GM18508 (cell line): Measurements from ENCODE around the gene NPTN.
"Not testable (repeated sequence)": the region's sequence is repeated elsewhere in the genome, so short reads cannot be mapped to it uniquely, and the experiment has no call there.

Source experiments
- ATAC-seq: cut with Tn5 transposase; IDR thresholded peaks from one replicate; pipeline ENCODE4 v1.9.1; 2021; ENCODE audit warnings: moderate number of reproducible peaks; ENCODE audit not compliant: insufficient read depth, unreplicated experiment

NPTN gene

GRCh38 chr15:73602446-73602843 is 30.7 kb downstream of the NPTN start:
- ATAC-seq = no peak

- ATAC-seq = no peak
Observed at GRCh38 chr15:73601451-73602445, 31.4 kb downstream of the NPTN start.

DNA sequence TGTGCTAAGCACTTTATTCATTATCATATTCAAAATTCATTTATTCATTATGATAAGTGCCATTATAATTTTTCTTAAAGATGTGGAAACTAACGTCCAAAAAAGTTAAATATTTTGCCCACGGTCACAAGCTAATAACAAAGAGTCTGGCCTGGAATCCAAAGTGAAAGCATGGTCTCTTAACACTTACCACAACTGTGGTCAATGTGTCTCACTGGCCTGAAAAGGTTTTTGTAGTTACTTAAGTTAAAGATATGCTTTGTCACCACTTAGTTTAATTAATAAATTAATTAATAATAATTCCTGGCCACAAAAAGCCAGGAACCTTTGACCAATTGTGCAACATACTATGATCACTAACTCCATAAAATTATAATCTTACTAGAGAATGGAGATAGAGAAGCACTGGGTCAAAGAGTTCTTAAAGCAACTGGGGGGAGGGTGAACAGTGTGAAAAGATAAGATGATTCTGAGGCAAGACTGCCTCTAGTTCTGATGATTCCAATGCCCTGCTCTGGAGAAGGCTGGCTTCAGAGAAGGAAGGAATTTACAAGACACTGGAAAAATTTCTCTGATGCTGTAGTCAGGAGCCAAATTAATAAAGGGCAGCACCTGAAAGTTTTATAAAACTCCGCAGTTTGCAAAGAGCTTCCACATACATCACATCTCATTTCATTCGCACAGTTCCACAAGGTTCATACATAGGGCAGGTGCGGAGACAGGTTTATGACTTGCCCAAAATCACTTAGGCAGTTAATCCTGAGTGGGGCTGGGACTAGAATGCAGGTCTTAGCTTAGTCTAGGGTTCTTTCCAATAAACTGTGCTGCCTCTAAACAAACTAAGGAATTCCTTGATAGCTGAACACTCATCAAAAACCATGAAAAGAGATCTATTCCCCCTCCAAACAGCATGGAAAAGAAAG is 32.5 kb downstream of the NPTN start:
- ATAC-seq = no peak

DNA sequence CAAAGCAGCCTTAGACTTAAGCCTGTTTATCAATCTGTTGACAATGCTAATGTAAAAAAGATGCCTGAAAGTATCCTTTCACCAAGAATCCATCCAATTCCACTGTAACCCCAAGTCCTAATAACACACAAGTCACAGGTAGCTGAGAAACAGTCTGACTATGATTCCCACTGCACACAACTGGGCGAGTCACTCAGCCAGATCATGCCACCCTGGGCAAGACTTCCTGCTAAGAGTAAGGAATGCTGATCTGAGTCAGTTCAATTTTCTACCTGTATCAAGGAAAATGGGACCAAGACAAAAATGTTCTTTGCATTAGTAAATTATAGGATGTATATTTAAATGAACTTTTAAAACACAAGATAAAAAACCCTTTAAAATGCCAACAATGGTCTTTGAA is 33.3 kb downstream of the NPTN start:
- no peak for ATAC-seq

- no peak for ATAC-seq
Observed at GRCh38 chr15:73598530-73599160, 34.5 kb downstream of the NPTN start.

GRCh38 chr15:73597036-73597638 is 36.1 kb downstream of the NPTN start:
- no peak for ATAC-seq

- ATAC-seq = no peak
Observed at GRCh38 chr15:73596174-73596573, 37.0 kb downstream of the NPTN start.

DNA sequence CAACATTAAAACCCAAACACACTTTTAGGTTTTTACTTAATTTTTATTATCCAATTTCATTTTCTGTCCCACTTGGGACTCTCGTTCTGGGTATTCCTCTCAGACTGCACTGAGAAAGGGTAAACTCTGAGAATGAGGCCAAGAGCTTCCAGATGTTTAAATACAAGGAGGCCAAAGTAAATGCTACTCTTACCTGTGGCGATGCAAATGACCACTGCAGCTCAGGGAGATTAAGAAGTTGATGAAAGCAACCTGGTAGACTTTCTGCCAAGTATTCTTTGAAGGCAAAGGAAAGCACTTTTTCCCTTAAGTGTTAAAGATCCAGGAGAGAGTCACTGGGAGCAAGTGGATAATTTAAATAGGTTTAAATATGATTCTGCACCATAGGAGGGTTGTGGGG is 39.1 kb downstream of the NPTN start:
- ATAC-seq = no peak

GRCh38 chr15:73593304-73594074 is 39.7 kb downstream of the NPTN start:
- no peak for ATAC-seq

GRCh38 chr15:73590263-73590662 is 42.9 kb downstream of the NPTN start:
- no peak for ATAC-seq

DNA sequence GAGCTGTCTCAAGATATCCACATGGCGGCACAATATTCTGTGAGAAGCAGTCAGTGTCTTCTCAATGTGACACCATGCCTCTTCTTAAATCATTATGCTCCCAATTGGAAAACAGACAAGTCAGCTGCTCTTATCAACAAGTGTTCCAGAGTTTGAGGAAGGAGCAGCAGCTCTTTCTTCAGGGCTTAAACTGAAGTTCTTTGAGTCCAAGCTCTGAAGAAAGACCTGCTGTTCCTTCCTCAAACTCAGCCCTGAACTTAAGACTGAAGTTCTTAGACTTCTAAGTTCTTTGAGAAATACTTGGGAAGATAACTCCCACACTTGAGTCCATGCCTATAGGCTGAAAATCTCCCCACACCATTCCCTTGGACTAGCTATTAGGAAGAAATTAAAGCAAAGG is 43.4 kb downstream of the NPTN start:
- no peak for ATAC-seq

- no peak for ATAC-seq
Observed at GRCh38 chr15:73585871-73586654, 47.1 kb downstream of the NPTN start.

GRCh38 chr15:73584699-73585420 is 48.3 kb downstream of the NPTN start:
- ATAC-seq = no peak

- no peak for ATAC-seq
Observed at GRCh38 chr15:73583544-73583943, 49.6 kb downstream of the NPTN start.

DNA sequence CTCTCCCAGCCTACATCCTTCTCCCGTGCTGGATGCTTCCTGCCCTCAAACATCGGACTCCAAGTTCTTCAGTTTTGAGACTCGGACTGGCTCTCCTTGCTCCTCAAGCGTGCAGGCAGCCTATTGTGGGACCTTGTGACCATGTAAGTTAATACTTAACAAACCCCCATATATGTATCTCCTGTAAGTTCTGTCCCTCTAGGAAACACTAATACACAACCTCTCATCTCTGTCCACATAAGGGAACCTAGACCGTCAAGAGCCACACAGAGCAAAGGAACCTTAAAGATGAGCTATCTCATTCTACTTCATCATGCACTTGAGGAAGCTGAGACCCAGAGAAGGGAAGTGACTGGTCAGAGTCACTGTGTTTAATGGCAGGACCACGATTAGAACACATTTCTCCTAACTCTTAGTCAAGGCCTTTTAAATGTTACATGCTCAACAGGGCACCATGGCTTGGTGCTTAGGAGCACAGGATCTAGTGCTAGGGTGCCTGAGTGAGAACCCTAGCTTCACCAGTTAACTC is 50.3 kb downstream of the NPTN start:
- ATAC-seq = no peak

- ATAC-seq = no peak
Observed at GRCh38 chr15:73578026-73578425, 55.2 kb downstream of the NPTN start.

DNA sequence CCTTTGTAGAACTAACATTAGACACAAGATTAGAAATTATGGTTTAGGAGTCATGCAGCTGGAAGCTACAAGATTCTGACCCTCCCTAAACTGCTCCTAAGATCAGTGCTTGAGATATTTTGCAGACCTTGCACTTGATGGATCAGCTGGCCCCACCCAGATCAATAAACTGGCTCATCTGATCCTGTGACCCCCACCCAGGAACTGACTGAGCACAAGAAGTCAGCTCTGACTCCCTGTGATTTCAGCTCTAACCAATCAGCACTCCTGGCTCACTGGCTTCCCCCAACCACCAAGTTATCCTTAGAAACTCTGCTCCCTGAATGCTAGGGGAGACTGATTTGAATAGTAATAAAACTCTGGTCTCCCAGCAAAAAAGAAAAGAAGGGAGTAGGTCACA is 55.6 kb downstream of the NPTN start:
- not testable (repeated sequence) for ATAC-seq
